NCI-H1417 (cell line): ENCODE measurements around the gene SUN2.

Experiments used
- DNase-seq, 3 experiments: peaks; one replicate each; lab custom pipeline; 2025; lab: John Stamatoyannopoulos, UW

Gene SUN2

GRCh38 chr22:38753948-38754750, 1.6 kb downstream of the SUN2 start:
- peak in 2 of 3 experiments; percentile 11 to 17 for DNase-seq

GRCh38 chr22:38751422-38752346, 4.1 kb downstream of the SUN2 start:
- no peak for DNase-seq

GRCh38 chr22:38751066-38751421, 4.8 kb downstream of the SUN2 start:
- no peak for DNase-seq

GRCh38 chr22:38750638-38751037, 5.2 kb downstream of the SUN2 start:
- no peak for DNase-seq

- DNase-seq = no peak
These were observed 5.7 kb downstream of the SUN2 start for GRCh38 chr22:38750104-38750503.

GRCh38 chr22:38748487-38749136, 7.2 kb downstream of the SUN2 start:
- DNase-seq = no peak

GRCh38 chr22:38745676-38746460, 9.9 kb downstream of the SUN2 start:
- peak in 2 of 3 experiments; percentile 3 to 38 for DNase-seq

- no peak for DNase-seq
These were observed 10.8 kb downstream of the SUN2 start for GRCh38 chr22:38744981-38745380.

- no peak for DNase-seq
These were observed 13.4 kb downstream of the SUN2 start for GRCh38 chr22:38742176-38742942.

GRCh38 chr22:38741576-38741975, 14.2 kb downstream of the SUN2 start:
- DNase-seq = no peak

GRCh38 chr22:38741166-38741565, 14.6 kb downstream of the SUN2 start:
- DNase-seq = no peak

GRCh38 chr22:38740754-38741153, 15.0 kb downstream of the SUN2 start:
- no peak for DNase-seq

GRCh38 chr22:38740116-38740723, 15.6 kb downstream of the SUN2 start:
- DNase-seq = no peak

- no peak for DNase-seq
These were observed 16.3 kb downstream of the SUN2 start for GRCh38 chr22:38739300-38740055.

GRCh38 chr22:38738475-38739070, 17.2 kb downstream of the SUN2 start:
- DNase-seq = no peak

GRCh38 chr22:38737302-38738060, 18.3 kb downstream of the SUN2 start:
- no peak for DNase-seq

GRCh38 chr22:38736257-38736570, 19.6 kb downstream of the SUN2 start:
- DNase-seq = no peak

- no peak for DNase-seq
These were observed 20.1 kb downstream of the SUN2 start for GRCh38 chr22:38735465-38736256.
